Panc1 (cell line): ENCODE results near the gene PTPRCAP. TPM values are rescaled to one million over a fixed set of nuclear protein-coding genes. Genes with fewer than 3 reads are reported as not detected.

Experiments used
- ATAC-seq: fragments of 200-7000 bp; cut with Tn5 transposase; 2 replicates; pipeline ENCODE4 v1.9.1; 2020; ENCODE audit warnings: mild to moderate bottlenecking, moderate library complexity
- BruUV-seq: library from RNA; stranded (reverse); fragments of 400-500 nt; replicated peaks from 2 replicates; lab custom pipeline; 2021; lab: Mats Ljungman, UMichigan
- CTCF ChIA-PET: fragments of 300-600 bp; sonication (Branson Sonifier 250); formaldehyde crosslinking; loops from one replicate; lab custom pipeline; 2022; ENCODE audit warnings: antibody characterized with exemption; lab: Charles Lee
- POLR2A ChIA-PET: fragments of 300-600 bp; sonication (Branson Sonifier 250); formaldehyde crosslinking; loops from one replicate; lab custom pipeline; 2022; ENCODE audit warnings: antibody characterized with exemption; lab: Charles Lee
- DNase-seq: peaks from one replicate; pipeline ENCODE4 v3.0.0-alpha.2; 2010; ENCODE audit warnings: low read depth, low spot score
- H3K27ac ChIP-seq: 2 replicates; pipeline ENCODE4 v1.5.1; 2011; ENCODE audit warnings: mild to moderate bottlenecking, low read length, inconsistent platforms
- H3K27me3 ChIP-seq: fragments of 200-500 bp; sonication (Bioruptor generic); 2 replicates; pipeline ENCODE4 v1.6.0; 2014; ENCODE audit warnings: low read length, inconsistent platforms; ENCODE audit not compliant: control insufficient read depth, insufficient read depth
- H3K36me3 ChIP-seq: fragments of 200-500 bp; sonication (Bioruptor generic); 2 replicates; pipeline ENCODE4 v1.5.1; 2014; ENCODE audit warnings: inconsistent platforms, mild to moderate bottlenecking, low read length, moderate library complexity; ENCODE audit not compliant: control insufficient read depth, insufficient read depth
- H3K4me1 ChIP-seq: 2 replicates; pipeline ENCODE4 v1.5.1; 2011; ENCODE audit warnings: inconsistent platforms, mild to moderate bottlenecking, low read length, moderate library complexity; ENCODE audit not compliant: control insufficient read depth, insufficient read depth
- H3K4me3 ChIP-seq, 2 experiments: 2 replicates each; pipeline ENCODE4 v1.5.1; 2011 to 2012; ENCODE audit warnings: low read depth in 2 of 2, low read length in 2 of 2, mild to moderate bottlenecking in 2 of 2, inconsistent platforms in 1 of 2, moderate library complexity in 1 of 2
- H3K9me3 ChIP-seq: fragments of 200-500 bp; sonication (Bioruptor generic); 2 replicates; pipeline ENCODE4 v1.5.1; 2014; ENCODE audit warnings: low read depth, mild to moderate bottlenecking, inconsistent platforms, low read length, moderate library complexity; ENCODE audit not compliant: control insufficient read depth, insufficient read depth
- POLR2AphosphoS5 ChIP-seq: IDR thresholded peaks from 2 replicates; pipeline ENCODE4 v1.6.1; 2012; ENCODE audit warnings: mild to moderate bottlenecking, low read depth, low read length, moderate library complexity
- REST ChIP-seq, 2 experiments: IDR thresholded peaks; 2 replicates each; pipeline ENCODE4 v1.6.1; 2011 to 2012; ENCODE audit warnings: low read depth in 2 of 2, control low read depth in 1 of 2, low read length in 1 of 2, mild to moderate bottlenecking in 1 of 2, moderate library complexity in 1 of 2; ENCODE audit not compliant: insufficient read depth in 1 of 2
- SIN3A ChIP-seq: IDR thresholded peaks from 2 replicates; pipeline ENCODE4 v1.6.1; 2012; ENCODE audit warnings: low read depth, mild to moderate bottlenecking, low read length, moderate library complexity, borderline replicate concordance; ENCODE audit not compliant: insufficient read depth
- TCF7L2 ChIP-seq: IDR thresholded peaks from 2 replicates; pipeline ENCODE4 v1.6.1; 2011; ENCODE audit warnings: mild to moderate bottlenecking, low read depth, low read length, inconsistent platforms
- in situ Hi-C: cut with HindIII; loops from 2 replicates; pipeline ENCODE4 v1.10.0; 2016; ENCODE audit warnings: low sequenced_read_pairs, low pct_unique_long_range_greater_than_20kb
- intact Hi-C: fragments of 100-400 bp; cut with micrococcal nuclease; formaldehyde crosslinking; loops from one replicate; pipeline ENCODE4 v1.10.0; 2022; ENCODE audit not compliant: unreplicated experiment
- total RNA-seq: library from RNA; stranded (reverse); gene quantifications from one replicate; pipeline ENCODE4 v1.2.1, GENCODE V29; 2021; ENCODE audit not compliant: unreplicated experiment
- TF ChIP-seq, protein P1 (sequence below): fragments of 450-650 bp; IDR thresholded peaks from 2 replicates; pipeline ENCODE4 v1.5.1; 2017; ENCODE audit warnings: mild to moderate bottlenecking

The PTPRCAP gene
- total RNA-seq, 1 experiment from 2014 or later: 0.82 TPM

- DNase-seq: no peak
- POLR2A ChIA-PET: no interaction called here
- Histone ChIP-seq H3K9me3 (no peaks in the 10 kb centered on the region), H3K27me3 (no peaks in the 10 kb centered on the region), H3K27ac (no peak overlapping the region), H3K36me3 (no peaks in the 10 kb centered on the region), H3K4me1 (peaks cover 50% of the 10 kb centered on the region), H3K4me3 (no peak overlapping the region)
- ATAC-seq: no peak
- no TSS peak for BruUV-seq
- TF ChIP-seq REST (IDR thresholded peaks at IDR 0.05; ENCODE audit: insufficient read depth in 1 of 2, low read depth in 2 of 2, low read length in 1 of 2) (no peak), SIN3A (no peak), POLR2AphosphoS5 (no peak), TCF7L2 (no peak)
- TF ChIP-seq, protein P1, sequence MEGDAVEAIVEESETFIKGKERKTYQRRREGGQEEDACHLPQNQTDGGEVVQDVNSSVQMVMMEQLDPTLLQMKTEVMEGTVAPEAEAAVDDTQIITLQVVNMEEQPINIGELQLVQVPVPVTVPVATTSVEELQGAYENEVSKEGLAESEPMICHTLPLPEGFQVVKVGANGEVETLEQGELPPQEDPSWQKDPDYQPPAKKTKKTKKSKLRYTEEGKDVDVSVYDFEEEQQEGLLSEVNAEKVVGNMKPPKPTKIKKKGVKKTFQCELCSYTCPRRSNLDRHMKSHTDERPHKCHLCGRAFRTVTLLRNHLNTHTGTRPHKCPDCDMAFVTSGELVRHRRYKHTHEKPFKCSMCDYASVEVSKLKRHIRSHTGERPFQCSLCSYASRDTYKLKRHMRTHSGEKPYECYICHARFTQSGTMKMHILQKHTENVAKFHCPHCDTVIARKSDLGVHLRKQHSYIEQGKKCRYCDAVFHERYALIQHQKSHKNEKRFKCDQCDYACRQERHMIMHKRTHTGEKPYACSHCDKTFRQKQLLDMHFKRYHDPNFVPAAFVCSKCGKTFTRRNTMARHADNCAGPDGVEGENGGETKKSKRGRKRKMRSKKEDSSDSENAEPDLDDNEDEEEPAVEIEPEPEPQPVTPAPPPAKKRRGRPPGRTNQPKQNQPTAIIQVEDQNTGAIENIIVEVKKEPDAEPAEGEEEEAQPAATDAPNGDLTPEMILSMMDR: no peak
- in situ Hi-C loops (no loop called here), intact Hi-C loops (no loop called here)
- CTCF ChIA-PET: no interaction called here
Observed at GRCh38 chr11:67434395-67434881, 3.0 kb downstream of the PTPRCAP start.

- Histone ChIP-seq H3K27ac (no peak overlapping the region), H3K9me3 (no peaks in the 10 kb centered on the region), H3K27me3 (no peaks in the 10 kb centered on the region), H3K4me1 (peaks cover 48% of the 10 kb centered on the region), H3K4me3 (no peak overlapping the region), H3K36me3 (no peaks in the 10 kb centered on the region; the same call in 1 of the 2 replicates)
- no peak for DNase-seq
- intact Hi-C loops: no loop called here
- POLR2A ChIA-PET: no interaction called here
- TF ChIP-seq POLR2AphosphoS5 (no peak), SIN3A (no peak), TCF7L2 (no peak), REST (IDR thresholded peaks at IDR 0.05; ENCODE audit: insufficient read depth in 1 of 2, low read depth in 2 of 2, low read length in 1 of 2) (no peak)
- TF ChIP-seq, protein P1: no peak
- in situ Hi-C loops: no loop called here
- no peak for ATAC-seq
- CTCF ChIA-PET: no interaction called here
- BruUV-seq: no TSS peak
Observed at GRCh38 chr11:67433536-67434394, 3.7 kb downstream of the PTPRCAP start.
